C4-2B (cell line): Measurements from ENCODE around the gene FCGR2B.

Experiments used
- CTCF ChIP-seq: fragments of 450-650 bp; conservative IDR thresholded peaks from 2 replicates; pipeline ENCODE4 v1.5.1; 2017; ENCODE audit warnings: mild to moderate bottlenecking
- ZFX ChIP-seq: fragments of 450-650 bp; IDR thresholded peaks from 2 replicates; pipeline ENCODE4 v1.6.1; 2017

- no peak for TF ChIP-seq CTCF
- TF ChIP-seq ZFX = no peak
Observed at GRCh38 chr1:161681879-161682278, 18.9 kb downstream of the FCGR2B start.
